Measurements from ENCODE around the gene ZNF584.
"Not testable (repeated sequence)": the region's sequence is repeated elsewhere in the genome, so short reads cannot be mapped to it uniquely, and the experiment has no call there.

The ZNF584 gene

DNA sequence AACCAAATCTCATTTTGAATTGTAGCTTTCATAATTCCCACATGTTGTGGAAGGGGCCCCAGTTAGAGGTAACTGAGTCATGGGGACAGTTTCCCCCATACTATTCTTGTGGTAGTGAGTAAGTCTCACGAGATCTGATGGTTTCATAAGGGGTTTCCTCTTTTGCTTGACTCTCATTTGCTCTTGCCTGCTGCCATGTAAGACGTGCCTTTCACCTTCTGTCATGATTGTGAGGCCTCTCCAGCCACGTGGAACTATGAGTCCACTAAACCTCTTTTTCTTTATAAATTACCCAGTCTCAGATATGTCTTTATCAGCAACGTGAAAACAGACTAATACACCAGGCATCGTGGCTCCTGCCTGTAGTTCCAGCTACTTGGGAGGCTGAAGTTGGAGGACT, 41.5 kb downstream of the ZNF584 start:
- peaks cover 18% of the 10 kb centered on the region for H3K4me1 ChIP-seq (ENCODE audit: insufficient read depth, low read length)
- H3K4me3 ChIP-seq (ENCODE audit: low read depth in 1 of 2, low read length in 2 of 2); DNase-seq; H3K9me3 ChIP-seq (ENCODE audit: insufficient read depth, low read length, severe bottlenecking); H2AFZ ChIP-seq (ENCODE audit: low read depth, low read length); H3K9ac ChIP-seq (ENCODE audit: low read depth, low read length); H3K27ac ChIP-seq (ENCODE audit: low read length); H3K79me2 ChIP-seq (ENCODE audit: insufficient read depth, low read length); H3K4me2 ChIP-seq (ENCODE audit: insufficient read depth, low read length); ATAC-seq (ENCODE audit: insufficient read depth, low read depth); H3K27me3 ChIP-seq (ENCODE audit: insufficient read depth, low read length, poor library complexity); H4K20me1 ChIP-seq (ENCODE audit: insufficient read depth, low read length): not testable (repeated sequence)
- H3K36me3 ChIP-seq (ENCODE audit: insufficient read depth, low read length), result peaks cover 13% of the 10 kb centered on the region; the same call in 1 of the 2 replicates

DNA sequence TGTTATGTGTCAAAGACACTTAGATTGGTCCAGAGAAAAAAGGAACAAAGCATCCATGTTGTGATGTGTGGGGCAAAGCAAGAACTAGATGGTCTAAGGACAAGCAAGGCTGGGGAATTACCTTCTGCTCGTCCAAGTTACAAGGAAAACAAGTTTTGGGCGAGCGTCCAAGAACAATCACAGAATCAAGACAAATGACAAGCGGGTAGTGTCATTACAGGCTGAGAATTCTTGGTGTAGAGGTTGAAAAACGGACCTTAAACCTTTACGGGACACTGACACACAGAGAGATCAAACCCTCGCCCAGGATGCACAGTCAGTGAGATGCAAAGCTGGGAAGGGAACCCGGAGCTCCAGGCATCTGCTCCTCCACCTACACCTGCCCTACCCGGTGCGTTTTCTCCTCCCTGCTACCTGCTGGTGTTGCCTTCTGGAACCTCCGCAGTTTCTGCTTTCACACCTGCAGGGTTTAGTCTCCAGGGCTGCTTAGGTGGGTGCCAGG, 42.5 kb downstream of the ZNF584 start:
- ATAC-seq (ENCODE audit: insufficient read depth, low read depth) (no peak; the same call in 1 of the 3 replicates), DNase-seq (no peak)
- H3K27ac ChIP-seq (ENCODE audit: low read length), result no peak overlapping the region

DNA sequence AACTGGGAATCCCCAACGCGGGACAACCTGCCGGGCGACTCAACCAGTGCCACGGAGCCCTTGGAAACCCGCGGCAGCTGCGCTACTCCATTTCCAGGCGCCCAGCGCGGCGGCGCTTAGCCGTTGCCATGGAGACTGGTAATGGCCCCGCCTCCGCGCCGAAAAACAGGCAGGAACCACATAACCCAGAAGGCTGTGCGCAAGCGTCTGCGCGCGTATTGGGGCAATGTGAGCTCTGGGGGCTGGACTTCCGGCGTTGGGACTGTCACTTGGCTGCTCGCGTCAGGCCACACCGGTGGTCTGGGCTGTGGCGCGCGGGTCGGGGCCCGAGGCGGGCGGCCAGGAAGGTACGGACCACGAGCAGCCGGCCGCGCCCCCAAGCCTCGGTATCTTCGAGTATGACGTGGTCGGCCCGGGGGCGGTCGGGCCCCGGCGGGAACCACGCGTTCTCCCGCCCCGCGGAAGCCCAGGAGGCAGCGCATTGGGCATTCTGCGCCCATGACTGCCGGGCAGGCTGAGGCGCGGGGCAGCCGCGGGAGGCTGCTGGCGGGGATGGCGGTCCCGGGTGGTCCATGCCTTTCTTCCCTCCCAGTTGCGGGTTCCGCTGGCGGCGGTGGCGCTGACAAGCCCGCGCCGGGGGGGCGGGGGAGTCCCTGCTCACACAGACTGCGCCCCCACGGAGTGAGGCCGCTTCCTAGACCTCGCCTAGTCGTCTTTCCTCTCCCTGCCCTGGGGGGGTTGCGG, 43.1 kb downstream of the ZNF584 start, which contains the start of gene ZNF324B:
Gene ZNF324B (plus strand): TSS at position 265 of the 744 bp plus-strand sequence. CDS start 2,080 bp downstream, outside the sequence.
- DNase-seq, result peak; percentile 98
- peaks cover 4% of the 10 kb centered on the region for H3K27me3 ChIP-seq (ENCODE audit: insufficient read depth, low read length, poor library complexity)
- H3K79me2 ChIP-seq (ENCODE audit: insufficient read depth, low read length), result 0 out of 2 replicates have a peak, but pooled peaks cover 3% of the 10 kb centered on the region
- peaks cover 18% of the 10 kb centered on the region for H3K4me1 ChIP-seq (ENCODE audit: insufficient read depth, low read length)
- peak within 1 kb of the TSS; percentile 90 for H3K4me2 ChIP-seq (ENCODE audit: insufficient read depth, low read length)
- peaks cover 18% of the 10 kb centered on the region for H3K36me3 ChIP-seq (ENCODE audit: insufficient read depth, low read length)
- ATAC-seq (ENCODE audit: insufficient read depth, low read depth), result peak; percentile 97
- TF ChIP-seq, protein P1, sequence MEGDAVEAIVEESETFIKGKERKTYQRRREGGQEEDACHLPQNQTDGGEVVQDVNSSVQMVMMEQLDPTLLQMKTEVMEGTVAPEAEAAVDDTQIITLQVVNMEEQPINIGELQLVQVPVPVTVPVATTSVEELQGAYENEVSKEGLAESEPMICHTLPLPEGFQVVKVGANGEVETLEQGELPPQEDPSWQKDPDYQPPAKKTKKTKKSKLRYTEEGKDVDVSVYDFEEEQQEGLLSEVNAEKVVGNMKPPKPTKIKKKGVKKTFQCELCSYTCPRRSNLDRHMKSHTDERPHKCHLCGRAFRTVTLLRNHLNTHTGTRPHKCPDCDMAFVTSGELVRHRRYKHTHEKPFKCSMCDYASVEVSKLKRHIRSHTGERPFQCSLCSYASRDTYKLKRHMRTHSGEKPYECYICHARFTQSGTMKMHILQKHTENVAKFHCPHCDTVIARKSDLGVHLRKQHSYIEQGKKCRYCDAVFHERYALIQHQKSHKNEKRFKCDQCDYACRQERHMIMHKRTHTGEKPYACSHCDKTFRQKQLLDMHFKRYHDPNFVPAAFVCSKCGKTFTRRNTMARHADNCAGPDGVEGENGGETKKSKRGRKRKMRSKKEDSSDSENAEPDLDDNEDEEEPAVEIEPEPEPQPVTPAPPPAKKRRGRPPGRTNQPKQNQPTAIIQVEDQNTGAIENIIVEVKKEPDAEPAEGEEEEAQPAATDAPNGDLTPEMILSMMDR (IDR thresholded peaks at IDR 0.05; ENCODE audit: borderline replicate concordance, extremely low read depth, low read length, poor library complexity, severe bottlenecking), result no peak
- TF ChIP-seq EZH2 (IDR thresholded peaks at IDR 0.05; ENCODE audit: borderline replicate concordance, low read depth, low read length, severe bottlenecking), result no peak
- H4K20me1 ChIP-seq (ENCODE audit: insufficient read depth, low read length), result no peaks in the 10 kb centered on the region
- peak within 1 kb of the TSS; percentile 86 for H2AFZ ChIP-seq (ENCODE audit: low read depth, low read length)
- peak within 1 kb of the TSS; percentile 84 to 88 for H3K4me3 ChIP-seq (ENCODE audit: low read depth in 1 of 2, low read length in 2 of 2)
- H3K9me3 ChIP-seq (ENCODE audit: insufficient read depth, low read length, severe bottlenecking), result peaks cover 8% of the 10 kb centered on the region
- peak within 1 kb of the TSS; percentile 68 for H3K9ac ChIP-seq (ENCODE audit: low read depth, low read length)
- H3K27ac ChIP-seq (ENCODE audit: low read length), result peak within 1 kb of the TSS; percentile 63

More for the DNA sequence above, 42.5 kb downstream of the ZNF584 start:
- Histone ChIP-seq H3K4me3 (ENCODE audit: low read depth in 1 of 2, low read length in 2 of 2) (peak overlapping the region; percentile 84 to 88; a peak in 2 of 4 replicates), H3K36me3 (ENCODE audit: insufficient read depth, low read length) (peaks cover 13% of the 10 kb centered on the region), H3K79me2 (ENCODE audit: insufficient read depth, low read length) (0 out of 2 replicates have a peak, but pooled peaks cover 3% of the 10 kb centered on the region), H3K9ac (ENCODE audit: low read depth, low read length) (peak overlapping the region; percentile 68), H3K4me2 (ENCODE audit: insufficient read depth, low read length) (peak overlapping the region; percentile 90), H3K9me3 (ENCODE audit: insufficient read depth, low read length, severe bottlenecking) (peaks cover 8% of the 10 kb centered on the region), H4K20me1 (ENCODE audit: insufficient read depth, low read length) (no peaks in the 10 kb centered on the region), H3K27me3 (ENCODE audit: insufficient read depth, low read length, poor library complexity) (peaks cover 4% of the 10 kb centered on the region), H3K4me1 (ENCODE audit: insufficient read depth, low read length) (peaks cover 18% of the 10 kb centered on the region), H2AFZ (ENCODE audit: low read depth, low read length) (peak overlapping the region; percentile 86)
- TF ChIP-seq, protein P1 (IDR thresholded peaks at IDR 0.05; ENCODE audit: borderline replicate concordance, extremely low read depth, low read length, poor library complexity, severe bottlenecking), result no peak
- no peak for TF ChIP-seq EZH2 (IDR thresholded peaks at IDR 0.05; ENCODE audit: borderline replicate concordance, low read depth, low read length, severe bottlenecking)

DNA sequence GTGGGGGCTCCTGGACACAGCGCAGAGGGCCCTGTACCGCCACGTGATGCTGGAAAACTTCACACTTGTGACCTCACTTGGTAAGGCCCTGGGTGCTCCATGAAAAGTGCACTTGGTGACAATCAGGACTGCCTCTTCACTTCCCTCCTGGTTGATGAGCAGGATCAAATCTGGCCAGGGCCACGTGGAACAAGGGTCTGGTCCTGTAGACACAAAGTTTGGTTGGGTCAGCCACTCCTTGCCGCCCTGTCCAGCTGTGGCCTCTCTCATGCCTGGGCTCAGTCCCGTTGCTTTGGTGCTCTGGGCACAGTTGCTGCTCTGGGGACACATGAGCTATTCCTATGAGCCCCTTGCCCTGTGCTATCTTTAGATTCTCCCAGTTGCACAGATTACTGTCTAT, 45.3 kb downstream of the ZNF584 start:
- ATAC-seq (ENCODE audit: insufficient read depth, low read depth) (no peak), DNase-seq (no peak)
- Histone ChIP-seq H3K27me3 (ENCODE audit: insufficient read depth, low read length, poor library complexity) (peaks cover 4% of the 10 kb centered on the region), H3K36me3 (ENCODE audit: insufficient read depth, low read length) (peaks cover 30% of the 10 kb centered on the region), H3K9me3 (ENCODE audit: insufficient read depth, low read length, severe bottlenecking) (peaks cover 7% of the 10 kb centered on the region), H3K27ac (ENCODE audit: low read length) (no peak overlapping the region), H3K79me2 (ENCODE audit: insufficient read depth, low read length) (0 out of 2 replicates have a peak, but pooled peaks cover 3% of the 10 kb centered on the region), H3K4me3 (ENCODE audit: low read depth in 1 of 2, low read length in 2 of 2) (no peak overlapping the region), H3K4me2 (ENCODE audit: insufficient read depth, low read length) (no peak overlapping the region), H3K4me1 (ENCODE audit: insufficient read depth, low read length) (peaks cover 18% of the 10 kb centered on the region), H3K9ac (ENCODE audit: low read depth, low read length) (no peak overlapping the region), H4K20me1 (ENCODE audit: insufficient read depth, low read length) (no peaks in the 10 kb centered on the region), H2AFZ (ENCODE audit: low read depth, low read length) (no peak overlapping the region)
- TF ChIP-seq EZH2 (IDR thresholded peaks at IDR 0.05; ENCODE audit: borderline replicate concordance, low read depth, low read length, severe bottlenecking), result no peak
- TF ChIP-seq, protein P1 (IDR thresholded peaks at IDR 0.05; ENCODE audit: borderline replicate concordance, extremely low read depth, low read length, poor library complexity, severe bottlenecking), result no peak

All from DND-41 (cell line).